GM19023 (cell line): ENCODE data around the gene KLF15.
A peak's percentile ranks its signal among the peaks of the same experiment; 100 is the strongest.

Experiments used
- ATAC-seq: cut with Tn5 transposase; IDR thresholded peaks from one replicate; pipeline ENCODE4 v1.9.1; 2021; ENCODE audit warnings: mild to moderate bottlenecking, moderate library complexity; ENCODE audit not compliant: unreplicated experiment

The KLF15 gene

GRCh38 chr3:126357295-126358037 is at the start of gene KLF15:
Gene KLF15, minus strand, starts transcription at chr3:126357408. Its CDS starts 4,486 bp downstream, at chr3:126352922.
- ATAC-seq: peak; percentile 94

DNA sequence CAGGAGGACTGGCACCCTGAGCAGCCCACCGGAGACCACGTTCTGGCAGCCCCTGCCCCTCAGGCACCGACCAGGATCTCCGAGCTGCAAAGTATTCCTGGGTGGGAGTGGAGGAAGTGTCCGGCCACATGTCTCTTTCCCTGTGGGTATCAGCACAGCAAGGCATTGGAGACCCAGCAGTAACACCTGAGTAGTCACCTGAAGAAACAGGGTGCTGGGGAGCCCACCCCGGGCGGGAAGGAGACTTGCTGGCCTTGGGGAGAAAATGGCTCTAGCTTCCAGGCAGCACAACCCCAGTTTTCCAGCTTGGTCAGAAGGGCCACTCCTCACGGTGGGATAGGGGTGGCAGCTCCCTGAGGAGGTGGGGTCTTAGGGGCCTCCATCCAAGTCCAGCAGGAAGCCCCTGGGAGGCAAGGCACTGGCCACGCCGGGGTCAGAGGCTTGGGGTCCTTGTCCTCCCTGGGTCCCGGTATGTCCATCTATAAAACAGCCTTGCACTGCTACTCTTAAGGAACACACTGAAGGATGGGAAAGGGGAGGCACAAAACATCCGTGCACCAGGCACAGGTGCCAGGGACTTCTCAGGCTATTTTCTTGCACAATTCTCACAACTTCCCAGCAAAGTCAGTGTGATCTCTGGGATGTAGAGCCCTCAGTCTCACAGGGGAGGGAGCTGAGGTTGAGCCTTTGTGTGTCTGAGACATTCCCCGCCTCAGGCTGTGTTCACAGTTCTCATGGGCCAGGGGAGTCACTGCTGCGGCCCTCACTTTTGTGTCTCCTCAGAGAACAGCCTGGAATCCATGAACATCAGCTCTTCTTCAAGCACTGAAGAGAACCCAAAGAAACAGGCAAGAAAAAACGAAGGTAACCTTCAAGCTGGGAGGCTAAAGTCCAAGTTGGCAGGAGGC is 49.4 kb upstream of the KLF15 start:
- no peak for ATAC-seq

- ATAC-seq: no peak
These were observed 45.6 kb upstream of the KLF15 start for GRCh38 chr3:126402666-126403302.

DNA sequence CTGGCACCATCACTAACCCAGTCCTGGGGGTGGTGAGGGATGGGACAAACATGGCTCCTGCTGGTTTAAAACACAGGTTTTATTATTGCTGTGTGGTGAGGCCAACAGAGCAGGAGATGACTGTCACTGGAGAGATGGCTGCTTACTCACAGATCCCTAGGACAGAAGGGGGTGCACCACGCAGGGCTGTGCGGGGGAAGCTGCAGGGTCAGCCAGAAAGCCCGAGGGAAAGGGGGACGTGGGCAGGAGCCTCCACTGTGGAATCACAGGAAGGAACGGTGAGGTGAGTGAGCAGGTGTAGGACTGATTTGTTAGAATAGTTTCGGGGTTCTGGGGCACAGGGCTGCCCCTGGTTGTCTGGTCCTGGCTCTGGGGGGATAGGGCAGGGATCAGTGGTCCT is 45.0 kb upstream of the KLF15 start:
- no peak for ATAC-seq

- ATAC-seq: no peak
These were observed 44.5 kb upstream of the KLF15 start for GRCh38 chr3:126401611-126402160.

GRCh38 chr3:126399756-126400155 is 42.5 kb upstream of the KLF15 start:
- no peak for ATAC-seq

- ATAC-seq: no peak
These were observed 42.1 kb upstream of the KLF15 start for GRCh38 chr3:126399351-126399735.

DNA sequence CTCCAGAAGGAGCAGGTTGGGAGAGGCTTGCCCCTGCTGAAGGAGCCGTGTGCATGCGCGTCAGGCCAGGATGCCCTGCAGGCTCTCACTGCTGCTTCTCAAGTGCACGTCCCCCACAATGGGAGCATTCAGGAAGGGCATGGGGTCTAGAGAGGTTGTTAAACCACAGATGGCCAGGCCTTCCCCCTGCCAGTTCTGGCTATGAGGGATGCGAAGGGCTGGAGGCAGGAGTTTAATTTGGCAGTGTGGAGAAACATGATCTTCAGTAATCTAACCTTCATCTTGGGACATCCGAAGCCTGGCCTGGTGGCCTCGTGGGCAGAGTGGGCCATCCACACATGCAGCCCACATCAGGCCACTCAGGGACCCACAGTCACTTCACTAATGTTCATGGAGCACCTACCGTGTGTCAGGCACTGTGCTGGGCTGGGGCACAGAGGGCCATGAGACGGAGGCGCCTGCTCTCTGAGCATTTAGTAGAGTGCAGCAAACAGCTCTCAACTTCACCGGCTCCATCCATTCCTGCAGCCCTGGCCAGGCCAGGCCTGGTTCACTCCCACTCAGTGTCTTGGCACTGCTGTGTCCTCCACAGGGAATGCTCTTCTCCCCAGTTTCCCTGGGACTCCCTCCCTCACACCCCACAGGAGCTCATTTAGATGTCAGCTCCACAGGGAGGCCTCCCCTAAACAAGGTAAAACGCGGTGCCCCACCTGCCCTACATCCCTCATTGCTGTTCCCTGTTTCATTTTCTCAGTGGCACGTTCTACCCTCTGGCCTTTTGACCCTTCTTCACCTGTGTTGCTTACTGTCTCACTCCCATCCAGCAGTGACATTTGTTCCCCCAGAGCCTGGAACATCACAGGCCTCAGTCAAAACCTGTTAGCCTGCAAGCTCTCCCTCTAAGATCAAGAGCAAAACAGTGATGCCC is 41.5 kb upstream of the KLF15 start:
- ATAC-seq: no peak

- ATAC-seq: no peak
These were observed 40.6 kb upstream of the KLF15 start for GRCh38 chr3:126397610-126398422.

DNA sequence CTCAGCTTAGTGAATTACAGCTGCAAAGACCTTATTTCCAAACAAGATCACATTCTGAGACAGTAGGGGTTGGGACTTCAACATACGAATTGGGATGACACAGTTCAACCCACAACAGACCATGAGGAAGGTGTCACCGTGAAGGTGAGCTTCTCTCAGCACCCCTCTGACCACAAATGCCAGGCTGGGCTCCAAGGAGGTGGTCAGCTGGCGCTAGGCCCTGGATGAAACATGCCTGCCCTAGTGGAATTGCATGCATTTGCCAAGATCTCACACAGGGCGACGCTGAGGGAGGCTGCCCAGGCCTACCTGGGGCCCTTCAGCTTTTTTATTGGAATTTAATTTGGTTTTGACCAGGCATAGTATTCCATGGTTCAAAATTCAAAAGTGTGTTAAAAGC is 39.3 kb upstream of the KLF15 start:
- no peak for ATAC-seq

- ATAC-seq: no peak
These were observed 38.8 kb upstream of the KLF15 start for GRCh38 chr3:126395846-126396513.

DNA sequence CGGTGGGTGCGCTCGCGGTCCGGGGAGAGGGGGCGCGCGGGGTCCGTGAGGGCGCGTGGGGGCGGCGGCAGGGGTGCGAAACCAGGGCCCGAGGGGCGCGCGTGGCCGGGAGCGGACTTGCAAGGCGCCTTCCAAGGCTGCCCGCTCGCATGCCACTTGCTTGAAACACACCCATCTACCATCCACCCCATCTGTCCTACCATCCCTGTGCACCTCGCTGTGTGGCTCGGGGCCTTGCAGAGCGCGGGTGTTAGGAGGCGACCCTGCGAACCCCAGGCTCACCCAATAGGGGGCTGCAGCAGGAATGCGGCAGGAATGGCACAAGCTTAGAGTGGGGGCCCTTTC is 37.7 kb upstream of the KLF15 start:
- ATAC-seq: no peak

- ATAC-seq: no peak
These were observed 37.2 kb upstream of the KLF15 start, which contains the start of gene CFAP100 for GRCh38 chr3:126394179-126394976. Gene CFAP100, plus strand, starts transcription at chr3:126394909. Its CDS starts 1,092 bp downstream, at chr3:126396001.

DNA sequence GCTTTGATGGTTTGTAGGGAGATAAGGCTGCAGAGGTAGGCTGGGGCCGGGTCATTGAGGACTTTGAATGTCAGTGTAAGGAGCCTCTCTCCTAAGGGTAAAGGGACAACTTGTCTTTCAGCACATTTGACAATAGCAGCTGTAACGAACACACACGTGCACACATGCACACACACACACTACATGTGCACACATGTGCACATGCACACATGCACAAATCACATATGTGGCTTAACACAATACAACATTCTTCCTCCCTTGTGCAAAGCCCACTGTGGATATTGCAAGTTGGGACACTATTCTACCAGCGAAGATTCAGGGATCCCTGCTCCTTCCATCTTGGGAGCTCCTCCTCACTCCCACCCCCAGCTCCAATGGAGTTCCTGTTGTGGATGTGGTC is 36.4 kb upstream of the KLF15 start:
- no peak for ATAC-seq

DNA sequence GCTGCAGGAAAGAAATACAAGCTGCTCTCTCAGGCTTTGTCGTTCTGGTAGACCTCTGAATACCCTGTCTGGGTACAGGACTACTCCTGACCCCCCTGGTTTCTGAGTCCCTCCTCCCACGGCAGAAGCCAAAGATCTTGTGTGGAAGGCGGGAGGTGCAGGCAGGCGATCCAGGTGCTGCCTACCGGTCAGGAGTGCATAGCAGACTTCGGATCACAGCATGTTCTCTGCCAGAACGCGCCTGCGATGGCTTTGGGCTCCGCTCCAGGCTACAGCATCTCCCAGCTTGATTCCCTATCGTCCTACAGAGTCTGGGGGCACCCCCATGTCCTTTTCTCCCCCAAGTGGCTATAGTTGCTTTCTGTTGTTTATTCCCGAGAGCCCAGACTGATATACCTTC is 35.0 kb upstream of the KLF15 start:
- ATAC-seq: no peak

GRCh38 chr3:126391631-126392030 is 34.4 kb upstream of the KLF15 start:
- ATAC-seq: no peak

GRCh38 chr3:126390751-126391150 is 33.5 kb upstream of the KLF15 start:
- no peak for ATAC-seq

DNA sequence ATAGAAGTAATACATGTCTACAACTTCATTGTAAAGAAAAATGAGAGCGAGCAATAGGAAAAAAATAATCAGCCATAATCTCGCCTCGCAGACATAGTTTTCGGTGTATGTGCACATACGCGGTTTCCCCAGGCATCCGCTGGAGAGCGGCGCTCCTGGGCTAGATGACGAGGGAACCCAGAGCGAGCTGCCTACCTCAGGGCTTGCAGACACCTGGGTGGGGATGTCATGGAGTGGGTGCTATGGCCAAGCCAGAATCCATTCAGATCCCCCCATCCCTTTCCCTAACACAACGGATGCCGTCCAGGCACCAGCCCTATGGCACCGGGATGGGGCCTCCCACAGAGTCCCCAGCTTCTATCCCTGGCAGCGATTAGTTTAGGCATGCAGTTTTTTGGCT is 33.0 kb upstream of the KLF15 start:
- ATAC-seq: no peak
